ENCODE data around the gene TUBA1A. TPM values are rescaled to one million over a fixed set of nuclear protein-coding genes. Genes with fewer than 3 reads are reported as not detected.
A peak's percentile ranks its signal among the peaks of the same experiment; 100 is the strongest.
"Not testable (repeated sequence)": the region's sequence is repeated elsewhere in the genome, so short reads cannot be mapped to it uniquely, and the experiment has no call there.

TUBA1A gene
- total RNA-seq, 1 donor from 2014 or later, result 102 TPM

GRCh38 chr12:49190974-49191373, 2.1 kb upstream of the TUBA1A start:
- DNase-seq, result no peak
- H3K36me3 ChIP-seq, result peaks cover 7% of the 10 kb centered on the region
- H3K9me3 ChIP-seq (replicated peaks), result no peaks in the 10 kb centered on the region
- intact Hi-C loops (cut with micrococcal nuclease), result no loop called here
- no peak overlapping the region for H3K4me3 ChIP-seq
- no peaks in the 10 kb centered on the region for H3K27me3 ChIP-seq (ENCODE audit: low read depth)
- H3K4me1 ChIP-seq, result peaks cover 34% of the 10 kb centered on the region
- TF ChIP-seq CTCF (IDR thresholded peaks at IDR 0.05; ENCODE audit: borderline replicate concordance), result no peak
- H3K27ac ChIP-seq (replicated peaks), result no peak overlapping the region

GRCh38 chr12:49189731-49190716, 1.1 kb upstream of the TUBA1A start:
- H3K4me1 ChIP-seq, result peaks cover 41% of the 10 kb centered on the region
- no peaks in the 10 kb centered on the region for H3K27me3 ChIP-seq (ENCODE audit: low read depth)
- H3K36me3 ChIP-seq, result peaks cover 17% of the 10 kb centered on the region
- intact Hi-C loops (cut with micrococcal nuclease), result loop anchor here (10.0 kb wide), 1 partner anchor 45 kb away; no protein-coding TSS in a partner anchor
- no peak for DNase-seq
- H3K27ac ChIP-seq (replicated peaks), result peak overlapping the region; percentile 96
- H3K4me3 ChIP-seq, result peak overlapping the region; percentile 73
- no peak for TF ChIP-seq CTCF (IDR thresholded peaks at IDR 0.05; ENCODE audit: borderline replicate concordance)
- no peaks in the 10 kb centered on the region for H3K9me3 ChIP-seq (replicated peaks)

- Histone ChIP-seq H3K27me3 (ENCODE audit: low read depth) (no peaks in the 10 kb centered on the region), H3K4me1 (peaks cover 44% of the 10 kb centered on the region), H3K9me3 (replicated peaks) (no peaks in the 10 kb centered on the region), H3K27ac (replicated peaks) (peak overlapping the region; percentile 96), H3K4me3 (peak overlapping the region; percentile 73), H3K36me3 (peaks cover 29% of the 10 kb centered on the region)
- peak; percentile 9 for TF ChIP-seq CTCF (IDR thresholded peaks at IDR 0.05; ENCODE audit: borderline replicate concordance)
- intact Hi-C loops (cut with micrococcal nuclease), result loop anchor here (10.0 kb wide), 1 partner anchor 46 kb away; no protein-coding TSS in a partner anchor
- DNase-seq, result peak; percentile 90
Measured at GRCh38 chr12:49188201-49188915, 522 bp downstream of the TUBA1A start.

GRCh38 chr12:49187184-49187583, 1.7 kb downstream of the TUBA1A start:
- Histone ChIP-seq H3K27me3 (ENCODE audit: low read depth) (no peaks in the 10 kb centered on the region), H3K4me1 (peaks cover 44% of the 10 kb centered on the region), H3K9me3 (replicated peaks) (no peaks in the 10 kb centered on the region), H3K36me3 (peaks cover 29% of the 10 kb centered on the region), H3K27ac (replicated peaks) (peak overlapping the region; percentile 96), H3K4me3 (peak overlapping the region; percentile 73)
- intact Hi-C loops (cut with micrococcal nuclease), result loop anchor here (10.0 kb wide), 1 partner anchor 48 kb away; no protein-coding TSS in a partner anchor
- peak; percentile 52 for DNase-seq
- TF ChIP-seq CTCF (IDR thresholded peaks at IDR 0.05; ENCODE audit: borderline replicate concordance), result no peak

GRCh38 chr12:49186307-49186706, 2.6 kb downstream of the TUBA1A start:
- intact Hi-C loops (cut with micrococcal nuclease), result loop anchor here (10.0 kb wide), 1 partner anchor 48 kb away; no protein-coding TSS in a partner anchor
- H3K4me1 ChIP-seq, result peaks cover 44% of the 10 kb centered on the region
- H3K36me3 ChIP-seq, result peaks cover 29% of the 10 kb centered on the region
- H3K9me3 ChIP-seq (replicated peaks); DNase-seq; H3K27me3 ChIP-seq (ENCODE audit: low read depth): not testable (repeated sequence)
- peak overlapping the region; percentile 96 for H3K27ac ChIP-seq (replicated peaks)
- peak overlapping the region; percentile 73 for H3K4me3 ChIP-seq

- not testable (repeated sequence) for H3K27me3 ChIP-seq (ENCODE audit: low read depth); DNase-seq; H3K27ac ChIP-seq (replicated peaks); H3K4me3 ChIP-seq; H3K9me3 ChIP-seq (replicated peaks)
- Histone ChIP-seq H3K4me1 (peaks cover 40% of the 10 kb centered on the region), H3K36me3 (peaks cover 29% of the 10 kb centered on the region)
- intact Hi-C loops (cut with micrococcal nuclease), result loop anchor here (10.0 kb wide), 1 partner anchor 50 kb away; no protein-coding TSS in a partner anchor
Measured at GRCh38 chr12:49184697-49185096, 4.2 kb downstream of the TUBA1A start.

- H3K4me3 ChIP-seq; H3K27me3 ChIP-seq (ENCODE audit: low read depth); DNase-seq; H3K27ac ChIP-seq (replicated peaks); H3K9me3 ChIP-seq (replicated peaks): not testable (repeated sequence)
- Histone ChIP-seq H3K4me1 (peaks cover 29% of the 10 kb centered on the region), H3K36me3 (peaks cover 29% of the 10 kb centered on the region)
- intact Hi-C loops (cut with micrococcal nuclease), result loop anchor here (10.0 kb wide), 1 partner anchor 51 kb away; no protein-coding TSS in a partner anchor
Measured at GRCh38 chr12:49183214-49183950, 5.5 kb downstream of the TUBA1A start.

All from left ventricle myocardium inferior (tissue), 1 donor.